HG02678 (cell line): ENCODE measurements around the gene SLC9A1.
"Not testable (repeated sequence)": the region's sequence is repeated elsewhere in the genome, so short reads cannot be mapped to it uniquely, and the experiment has no call there.

Experiments used
- ATAC-seq: cut with Tn5 transposase; IDR thresholded peaks from one replicate; pipeline ENCODE4 v1.9.1; 2021; ENCODE audit warnings: mild to moderate bottlenecking, moderate library complexity; ENCODE audit not compliant: unreplicated experiment

The SLC9A1 gene

GRCh38 chr1:27154991-27155781 lies at the start of gene SLC9A1:
Gene SLC9A1, minus strand, starts transcription at chr1:27155125. Its CDS starts 791 bp downstream, at chr1:27154334.
- ATAC-seq = peak; percentile 93

- ATAC-seq = no peak
Measured at GRCh38 chr1:27203946-27204345, 49.0 kb upstream of the SLC9A1 start.

GRCh38 chr1:27201295-27201694 lies 46.4 kb upstream of the SLC9A1 start:
- ATAC-seq = no peak

- ATAC-seq = no peak
Measured at GRCh38 chr1:27193194-27193593, 38.3 kb upstream of the SLC9A1 start.

GRCh38 chr1:27192039-27192529 lies 37.2 kb upstream of the SLC9A1 start:
- no peak for ATAC-seq

GRCh38 chr1:27184665-27185064 lies 29.7 kb upstream of the SLC9A1 start:
- not testable (repeated sequence) for ATAC-seq

- no peak for ATAC-seq
Measured at GRCh38 chr1:27179979-27180378, 25.1 kb upstream of the SLC9A1 start.

- no peak for ATAC-seq
Measured at GRCh38 chr1:27179379-27179778, 24.5 kb upstream of the SLC9A1 start.

GRCh38 chr1:27176954-27177353 lies 22.0 kb upstream of the SLC9A1 start:
- ATAC-seq = no peak

- no peak for ATAC-seq
Measured at GRCh38 chr1:27176323-27176722, 21.4 kb upstream of the SLC9A1 start.

- ATAC-seq = not testable (repeated sequence)
Measured at GRCh38 chr1:27172992-27173391, 18.1 kb upstream of the SLC9A1 start.

GRCh38 chr1:27166929-27167328 lies 12.0 kb upstream of the SLC9A1 start:
- ATAC-seq = no peak

- no peak for ATAC-seq
Measured at GRCh38 chr1:27166351-27166802, 11.5 kb upstream of the SLC9A1 start.

- ATAC-seq = no peak
Measured at GRCh38 chr1:27163093-27163492, 8.2 kb upstream of the SLC9A1 start.

GRCh38 chr1:27162090-27162489 lies 7.2 kb upstream of the SLC9A1 start:
- ATAC-seq = no peak

- no peak for ATAC-seq
Measured at GRCh38 chr1:27161594-27161993, 6.7 kb upstream of the SLC9A1 start.

- no peak for ATAC-seq
Measured at GRCh38 chr1:27157194-27157593, 2.3 kb upstream of the SLC9A1 start.

- no peak for ATAC-seq
Measured at GRCh38 chr1:27154469-27154990, 395 bp downstream of the SLC9A1 start.

- no peak for ATAC-seq
Measured at GRCh38 chr1:27153927-27154358, 982 bp downstream of the SLC9A1 start.

- ATAC-seq = no peak
Measured at GRCh38 chr1:27153549-27153886, 1.4 kb downstream of the SLC9A1 start.

- no peak for ATAC-seq
Measured at GRCh38 chr1:27152829-27153548, 1.9 kb downstream of the SLC9A1 start.
